Measurements from ENCODE around the gene RSBN1L.

- no peak for TF ChIP-seq CTCF (IDR thresholded peaks at IDR 0.05 in 2 of 3, conservative IDR thresholded peaks at IDR 0.05 in 1 of 3; ENCODE audit: borderline replicate concordance in 1 of 3, insufficient read depth in 1 of 3, low read depth in 2 of 3, low read length in 2 of 3)
- no peak for TF ChIP-seq CEBPB (IDR thresholded peaks at IDR 0.05; ENCODE audit: low read depth)
- no peak for TF ChIP-seq EZH2 (IDR thresholded peaks at IDR 0.05)
- TF ChIP-seq POLR2A (IDR thresholded peaks at IDR 0.05; ENCODE audit: borderline replicate concordance, extremely low read depth, insufficient read depth, insufficient read length), result no peak
- no peak for TF ChIP-seq MAX (IDR thresholded peaks at IDR 0.05)
These were observed 6.8 kb downstream of the RSBN1L start for GRCh38 chr7:77702968-77703472.

All from HCT116 (cell line).